IPS-18a (cell line): ENCODE results near the gene HMX3.

ENCODE experiments used
- H3K27ac ChIP-seq: one replicate; pipeline ENCODE4 v1.5.1; 2013; ENCODE audit warnings: low read length
- H3K27me3 ChIP-seq: one replicate; pipeline ENCODE4 v1.6.1; 2013; ENCODE audit warnings: mild to moderate bottlenecking, low read length; ENCODE audit not compliant: control insufficient read depth, insufficient read depth
- H3K36me3 ChIP-seq: one replicate; pipeline ENCODE4 v1.6.1; 2013; ENCODE audit warnings: low read depth, low read length; ENCODE audit not compliant: control insufficient read depth
- H3K4me1 ChIP-seq: one replicate; pipeline ENCODE4 v1.6.1; 2013; ENCODE audit warnings: low read depth, low read length; ENCODE audit not compliant: control insufficient read depth
- H3K4me3 ChIP-seq: one replicate; pipeline ENCODE4 v1.5.1; 2013; ENCODE audit warnings: low read length
- H3K9ac ChIP-seq: one replicate; pipeline ENCODE4 v1.6.1; 2013; ENCODE audit warnings: mild to moderate bottlenecking, low read length, moderate library complexity
- H3K9me3 ChIP-seq: one replicate; pipeline ENCODE4 v1.6.1; 2013; ENCODE audit warnings: low read depth, low read length; ENCODE audit not compliant: control insufficient read depth

The HMX3 gene

DNA sequence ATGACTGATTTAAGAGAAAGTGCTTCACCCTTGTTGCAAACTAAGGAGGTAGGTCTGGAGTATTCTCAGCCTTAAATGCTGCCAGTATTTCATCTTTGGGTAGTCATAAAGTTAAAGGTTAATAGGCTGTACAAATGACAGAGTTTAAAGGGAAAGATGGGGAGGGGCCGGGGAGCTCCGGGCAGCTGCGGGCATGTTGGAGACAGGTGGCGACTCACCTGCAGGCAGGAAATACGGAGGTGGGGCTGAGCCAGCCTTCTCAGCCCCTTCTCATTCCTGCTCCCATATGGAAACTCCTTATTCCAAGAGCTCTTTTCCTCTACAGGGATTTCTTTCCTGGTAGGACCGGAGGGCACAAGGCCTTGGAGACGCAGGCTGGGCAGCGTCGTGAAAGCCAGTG, 31.8 kb upstream of the HMX3 start:
- Histone ChIP-seq H3K27ac (no peak overlapping the region), H3K9me3 (no peaks in the 10 kb centered on the region), H3K9ac (no peak overlapping the region), H3K36me3 (no peaks in the 10 kb centered on the region), H3K4me3 (no peak overlapping the region), H3K27me3 (no peaks in the 10 kb centered on the region), H3K4me1 (no peaks in the 10 kb centered on the region)

DNA sequence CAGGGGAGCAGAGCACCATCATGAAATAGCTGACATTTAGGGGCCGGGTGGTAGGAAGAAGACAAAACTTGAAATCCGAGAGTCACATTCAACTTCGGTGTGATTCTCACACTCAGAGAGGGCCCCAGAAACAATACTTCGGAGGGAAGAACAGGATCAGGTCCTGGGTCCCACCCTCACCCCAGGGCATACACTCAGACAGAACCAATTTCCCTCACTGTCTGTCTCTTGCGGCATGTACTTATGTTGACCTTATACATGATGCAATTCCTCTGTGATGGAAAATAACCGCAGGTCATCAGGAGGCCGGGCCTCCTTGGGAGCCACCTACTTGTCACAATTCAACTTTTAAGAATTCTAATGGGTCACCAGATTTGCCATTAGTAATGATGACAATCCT, 26.3 kb upstream of the HMX3 start:
- Histone ChIP-seq H3K4me3 (no peak overlapping the region), H3K9me3 (no peaks in the 10 kb centered on the region), H3K27ac (no peak overlapping the region), H3K4me1 (no peaks in the 10 kb centered on the region), H3K36me3 (no peaks in the 10 kb centered on the region), H3K9ac (no peak overlapping the region), H3K27me3 (no peaks in the 10 kb centered on the region)

DNA sequence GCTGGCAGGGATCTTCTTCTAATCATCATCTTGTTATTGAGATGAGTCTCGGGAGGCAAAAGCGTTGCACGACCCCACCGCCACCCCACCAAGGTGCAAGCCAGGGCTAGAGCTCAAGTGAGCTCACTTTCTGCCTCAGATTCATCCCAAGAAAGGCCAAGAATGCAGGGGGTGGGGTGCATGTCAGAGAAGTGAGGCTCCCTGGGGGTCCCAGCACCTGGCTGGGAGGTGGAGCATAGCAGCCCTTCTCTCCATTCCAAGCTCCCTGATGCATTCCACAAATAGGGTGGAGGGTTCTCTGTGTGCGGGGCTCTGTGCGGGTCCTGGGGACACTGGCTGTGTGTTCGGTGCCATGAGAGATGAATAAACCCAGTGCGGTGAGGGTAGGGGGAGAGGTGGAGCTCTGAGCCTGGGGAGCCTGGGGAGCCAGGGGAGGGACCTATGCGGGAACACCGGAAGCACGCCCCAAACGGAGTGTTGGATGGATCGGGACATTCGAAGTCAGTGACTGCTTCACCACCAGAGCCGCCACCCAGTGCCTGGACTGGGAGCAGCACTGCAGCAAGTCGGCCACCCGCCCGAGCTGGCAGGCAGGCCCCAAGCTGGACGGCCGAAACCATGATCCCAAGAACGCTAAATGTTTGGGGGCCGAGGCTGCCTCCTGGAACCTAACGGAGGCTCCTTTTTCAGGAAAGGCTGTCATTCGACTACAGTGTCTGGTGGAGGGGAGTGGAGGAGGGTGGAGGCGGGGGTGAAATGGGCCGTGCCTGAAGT, 17.9 kb upstream of the HMX3 start:
- Histone ChIP-seq H3K4me3 (peak overlapping the region; percentile 44), H3K36me3 (no peaks in the 10 kb centered on the region), H3K27ac (no peak overlapping the region), H3K4me1 (peaks cover 7% of the 10 kb centered on the region), H3K9ac (no peak overlapping the region), H3K27me3 (peaks cover 22% of the 10 kb centered on the region), H3K9me3 (no peaks in the 10 kb centered on the region)

DNA sequence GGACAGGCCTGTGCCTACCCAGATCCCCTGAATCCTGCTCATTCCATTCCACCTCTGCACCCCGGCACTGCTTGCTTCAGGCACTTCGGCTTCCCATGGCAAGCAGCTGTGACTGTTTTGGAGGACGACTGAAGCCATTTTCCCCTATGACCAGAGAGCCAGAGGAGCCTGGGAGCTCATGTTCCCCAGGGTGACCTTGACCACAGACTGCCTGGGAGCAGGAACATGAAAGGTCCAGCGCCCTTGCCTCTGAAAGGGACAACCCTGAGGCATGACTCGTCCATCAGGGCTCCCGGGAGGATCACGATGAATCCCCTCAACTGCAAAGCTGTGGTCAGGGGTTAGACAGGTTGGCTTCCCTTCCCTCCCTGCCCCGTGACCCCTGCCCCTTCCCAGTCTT, 16.7 kb upstream of the HMX3 start:
- Histone ChIP-seq H3K9me3 (no peaks in the 10 kb centered on the region), H3K4me1 (peaks cover 7% of the 10 kb centered on the region), H3K9ac (no peak overlapping the region), H3K27ac (no peak overlapping the region), H3K36me3 (no peaks in the 10 kb centered on the region), H3K4me3 (no peak overlapping the region), H3K27me3 (peaks cover 22% of the 10 kb centered on the region)

DNA sequence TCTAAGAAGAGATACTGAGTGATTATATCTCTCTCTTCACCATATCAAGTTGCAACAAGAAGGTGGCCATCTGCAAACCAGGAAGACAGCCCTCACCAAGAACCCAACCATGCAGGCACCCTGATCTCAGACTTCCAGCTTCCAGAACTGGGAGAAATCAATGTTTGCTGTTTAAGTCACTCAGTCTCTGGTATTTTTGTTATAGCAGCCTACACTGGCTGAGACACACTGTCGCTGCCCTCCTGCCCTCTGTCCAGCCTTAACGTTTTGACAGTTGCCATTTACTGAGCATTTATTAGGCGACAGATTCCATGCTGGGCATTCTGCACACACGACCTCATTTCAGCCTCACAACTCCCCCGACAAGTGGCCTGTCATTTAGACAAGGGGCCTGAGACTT, 9.5 kb upstream of the HMX3 start:
- Histone ChIP-seq H3K4me1 (no peaks in the 10 kb centered on the region), H3K36me3 (no peaks in the 10 kb centered on the region), H3K4me3 (no peak overlapping the region), H3K27ac (no peak overlapping the region), H3K9me3 (no peaks in the 10 kb centered on the region), H3K9ac (no peak overlapping the region), H3K27me3 (peaks cover 30% of the 10 kb centered on the region)

DNA sequence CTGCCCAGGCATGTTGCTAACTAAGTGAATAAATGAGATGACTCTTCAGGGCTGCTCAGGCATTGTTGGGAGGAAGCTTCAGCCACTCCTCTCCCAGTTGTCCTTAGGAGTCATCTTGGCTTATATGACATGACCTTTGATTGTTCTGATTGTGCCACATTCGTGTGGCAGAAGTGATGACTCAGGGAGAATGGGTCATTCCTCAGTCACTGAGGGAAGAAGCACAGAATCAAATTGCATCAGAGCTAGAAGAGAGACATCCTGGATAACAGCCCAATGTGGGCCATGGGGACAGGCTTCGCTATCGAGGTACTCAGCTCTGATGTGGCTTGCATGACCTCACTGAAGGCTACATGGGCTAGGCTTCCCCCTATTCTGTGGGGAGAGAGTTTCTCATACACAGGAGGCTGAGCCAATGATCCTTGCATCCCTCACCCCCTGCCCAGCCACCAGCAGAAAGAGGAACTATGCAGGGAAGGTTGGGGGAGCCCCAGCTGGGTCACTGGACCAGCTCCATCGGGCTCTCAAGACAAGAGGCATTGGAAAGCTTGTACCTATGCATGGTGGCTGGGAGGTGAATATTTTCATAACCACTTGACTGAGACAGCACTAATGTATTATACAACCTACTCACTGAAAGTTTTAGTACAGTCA, 6.0 kb upstream of the HMX3 start:
- Histone ChIP-seq H3K4me1 (peaks cover 16% of the 10 kb centered on the region), H3K27me3 (peaks cover 65% of the 10 kb centered on the region), H3K36me3 (no peaks in the 10 kb centered on the region), H3K4me3 (no peak overlapping the region), H3K9ac (no peak overlapping the region), H3K9me3 (no peaks in the 10 kb centered on the region), H3K27ac (no peak overlapping the region)

DNA sequence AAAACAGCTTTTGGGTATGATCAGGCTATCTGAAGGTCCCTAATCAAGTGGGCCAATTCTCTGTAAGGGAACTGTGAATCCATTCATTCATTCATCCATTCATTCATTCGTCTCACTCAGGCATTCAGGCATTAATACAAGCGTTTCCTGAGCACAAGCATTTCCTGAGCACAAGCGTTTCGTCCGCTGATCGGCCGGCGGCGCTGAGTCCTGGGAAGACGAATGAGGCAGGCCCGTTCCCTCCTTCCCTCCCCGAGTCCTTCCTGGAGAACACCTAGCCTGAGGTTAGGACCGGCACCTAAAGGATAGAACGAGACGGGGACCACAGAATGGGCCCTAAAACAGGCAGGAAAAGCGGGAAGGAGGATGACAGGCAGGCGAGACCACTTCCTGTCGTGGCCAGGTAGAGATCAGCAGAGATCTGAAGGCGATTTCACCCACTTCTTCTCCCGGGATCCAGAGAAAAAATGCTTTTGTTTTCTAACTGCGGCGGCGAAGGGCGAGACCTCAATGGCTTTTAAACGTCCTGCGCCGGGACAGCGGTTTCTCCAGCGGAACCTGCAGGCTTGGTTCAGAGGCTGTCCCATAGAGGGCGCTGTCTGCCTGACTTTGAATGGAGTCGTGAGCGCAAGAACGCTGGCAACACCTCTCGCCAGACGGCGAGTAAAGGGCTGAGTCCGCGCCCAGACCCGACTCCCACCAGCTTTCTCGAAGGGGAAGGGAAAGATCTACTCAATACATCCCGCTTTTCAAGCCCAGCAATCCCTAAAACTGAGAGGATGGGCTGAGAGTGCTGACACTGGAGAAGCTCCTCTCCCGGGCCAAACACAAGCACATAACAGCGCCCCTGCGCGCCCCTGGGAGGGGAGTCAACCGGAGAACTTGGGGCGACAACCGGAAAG, 2.9 kb upstream of the HMX3 start:
- Histone ChIP-seq H3K27ac (no peak overlapping the region), H3K9me3 (no peaks in the 10 kb centered on the region), H3K36me3 (no peaks in the 10 kb centered on the region), H3K27me3 (peaks cover 96% of the 10 kb centered on the region), H3K4me3 (peak overlapping the region; percentile 57), H3K4me1 (peaks cover 19% of the 10 kb centered on the region), H3K9ac (no peak overlapping the region)

DNA sequence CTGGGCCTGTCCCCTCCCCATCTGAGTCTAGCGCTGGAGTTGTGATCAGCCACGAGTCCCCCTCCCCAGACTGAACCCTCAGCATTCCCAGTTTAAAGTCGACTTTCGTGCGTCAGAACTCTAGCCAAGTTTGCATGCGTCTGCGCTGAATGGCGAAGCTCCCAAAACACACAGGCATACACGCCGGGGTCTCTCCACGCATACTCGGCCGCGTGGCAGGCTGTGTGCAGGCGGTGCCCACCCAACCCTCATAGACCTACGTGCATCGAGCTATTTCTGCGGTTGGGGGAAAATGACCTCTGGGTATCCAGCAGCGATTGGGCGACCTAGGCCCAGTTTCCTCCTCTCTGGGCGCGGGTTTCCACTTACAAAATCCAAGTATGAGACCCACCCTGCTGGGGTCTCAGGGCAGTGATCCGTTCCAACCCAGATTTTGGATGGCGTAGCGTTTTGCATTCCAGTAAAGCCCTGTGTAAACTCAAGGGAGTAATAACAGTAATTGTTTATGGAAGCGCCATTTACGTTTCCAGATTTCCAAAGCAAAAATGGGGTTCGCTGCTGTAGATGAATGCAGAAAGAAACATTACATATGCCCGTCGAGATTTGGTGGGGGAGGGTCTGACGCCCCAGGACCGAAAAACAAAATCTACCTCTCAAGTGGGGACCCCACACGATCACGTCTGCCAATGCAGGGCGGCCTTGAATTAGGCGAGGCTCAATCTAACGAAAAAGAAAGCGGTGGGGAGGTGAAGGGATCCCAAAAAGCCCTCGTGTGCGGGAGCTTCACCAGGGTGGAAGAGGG, 2.0 kb upstream of the HMX3 start:
- no peak overlapping the region for H3K27ac ChIP-seq
- H3K9ac ChIP-seq, result no peak overlapping the region
- peaks cover 100% of the 10 kb centered on the region for H3K27me3 ChIP-seq
- peaks cover 20% of the 10 kb centered on the region for H3K4me1 ChIP-seq
- no peaks in the 10 kb centered on the region for H3K9me3 ChIP-seq
- H3K36me3 ChIP-seq, result no peaks in the 10 kb centered on the region
- peak overlapping the region; percentile 57 for H3K4me3 ChIP-seq

DNA sequence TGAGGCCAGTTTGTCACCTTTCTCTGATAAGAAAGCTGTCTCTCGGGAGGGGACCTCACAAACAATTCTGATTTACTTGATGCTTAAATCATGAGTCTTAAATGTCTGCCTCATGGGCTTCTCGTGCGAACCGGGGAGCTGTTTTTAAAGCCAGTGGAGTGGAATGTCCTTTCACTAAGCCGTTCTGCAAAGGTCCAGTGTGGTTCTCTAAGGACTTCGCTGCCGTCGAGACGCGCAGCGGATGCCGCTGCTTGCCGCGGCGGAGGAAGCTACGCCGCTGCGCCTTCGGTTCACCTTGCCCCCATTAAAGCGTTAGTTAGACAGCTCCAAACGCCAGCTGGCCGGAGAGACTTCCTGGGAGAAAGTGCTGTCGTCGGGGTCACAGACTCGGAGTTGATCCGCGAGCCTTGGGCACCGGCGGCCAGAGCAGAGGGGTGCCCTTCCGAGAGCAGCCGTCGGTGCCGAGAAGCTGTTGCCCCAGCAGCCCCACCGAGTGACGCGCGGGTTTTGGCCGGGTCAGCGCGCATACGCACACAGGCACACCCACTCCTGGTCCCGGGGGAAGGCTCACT, 1.3 kb upstream of the HMX3 start:
- H3K4me3 ChIP-seq, result peak overlapping the region; percentile 57
- peaks cover 100% of the 10 kb centered on the region for H3K27me3 ChIP-seq
- no peak overlapping the region for H3K9ac ChIP-seq
- no peak overlapping the region for H3K27ac ChIP-seq
- no peaks in the 10 kb centered on the region for H3K9me3 ChIP-seq
- peaks cover 24% of the 10 kb centered on the region for H3K4me1 ChIP-seq
- no peaks in the 10 kb centered on the region for H3K36me3 ChIP-seq

DNA sequence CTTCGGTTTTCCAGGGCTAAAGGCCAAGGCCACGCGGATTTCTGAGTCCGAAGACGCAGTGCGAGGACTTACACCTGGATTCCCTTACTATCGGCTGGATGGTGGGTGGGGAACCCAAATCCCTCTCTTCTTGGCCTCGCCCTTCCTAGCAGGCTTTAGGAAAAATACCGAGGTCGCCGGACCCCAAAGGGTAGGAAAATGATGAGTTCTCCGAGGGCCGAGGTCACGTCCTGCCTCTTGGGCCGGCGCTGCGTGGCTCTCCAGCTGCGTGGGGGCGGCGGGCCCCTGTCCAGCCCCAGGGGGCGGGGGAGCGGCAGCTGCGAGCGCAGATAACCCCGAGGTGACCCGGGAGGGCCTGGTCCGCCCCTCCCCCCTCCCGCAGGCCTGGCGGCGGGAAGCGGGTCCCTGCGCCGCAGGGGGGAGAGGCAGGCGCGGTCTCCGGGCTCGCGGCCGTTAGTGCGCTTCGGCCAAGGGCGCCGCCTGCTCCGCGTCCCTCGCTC, 805 bp upstream of the HMX3 start:
- H3K9ac ChIP-seq, result no peak overlapping the region
- peaks cover 29% of the 10 kb centered on the region for H3K4me1 ChIP-seq
- peaks cover 100% of the 10 kb centered on the region for H3K27me3 ChIP-seq
- no peaks in the 10 kb centered on the region for H3K9me3 ChIP-seq
- H3K36me3 ChIP-seq, result no peaks in the 10 kb centered on the region
- no peak overlapping the region for H3K27ac ChIP-seq
- H3K4me3 ChIP-seq, result peak overlapping the region; percentile 55
